T-cell (primary cell): Measurements from ENCODE around the gene PRKD1. TPM values are rescaled to one million over a fixed set of nuclear protein-coding genes. Genes with fewer than 3 reads are reported as not detected.

Source experiments
- ATAC-seq, 4 experiments: fragments of 200-7000 bp in 3 of 4; fragments of 150-1000 bp in 1 of 4; cut with Tn5 transposase; replicated peaks in 1 of 4; 1 replicate in 3 of 4; 2 replicates in 1 of 4; pipeline ENCODE4 v1.10.0; 2021; ENCODE audit warnings: moderate library complexity in 3 of 4, mild to moderate bottlenecking in 2 of 4, moderate number of reproducible peaks in 1 of 4
- CTCF ChIA-PET, 2 donors: fragments of 300-600 bp; sonication (Branson Sonifier 250); formaldehyde crosslinking; loops; one replicate each; lab custom pipeline; 2022; ENCODE audit warnings: antibody characterized with exemption in 2 of 2; lab: Charles Lee
- POLR2A ChIA-PET, 2 donors: fragments of 300-600 bp; sonication (Branson Sonifier 250); formaldehyde crosslinking; loops; one replicate each; lab custom pipeline; 2022; ENCODE audit warnings: antibody characterized with exemption in 2 of 2; lab: Charles Lee
- DNase-seq, 35 experiments: peaks; one replicate each; pipeline versions ENCODE4 v3.0.0 to v3.0.0-alpha.2; 2013 to 2023
- H3K27ac ChIP-seq: one replicate; pipeline ENCODE4 v1.5.1; 2013; ENCODE audit warnings: low read length
- H3K27me3 ChIP-seq, 2 experiments: replicated peaks in 1 of 2; 1 replicate in 1 of 2; 2 replicates in 1 of 2; pipeline versions ENCODE4 v1.6.1 to v1.7.0; 2013; ENCODE audit warnings: low read length in 1 of 2, mixed read lengths in 1 of 2; ENCODE audit not compliant: control insufficient read depth in 2 of 2, insufficient read depth in 2 of 2; ENCODE audit errors: extremely low read depth in 1 of 2
- H3K36me3 ChIP-seq, 2 donors: 1 replicate in 1 of 2; 2 replicates in 1 of 2; pipeline versions ENCODE4 v1.6.1 to v1.7.0; 2013; ENCODE audit warnings: low read length in 1 of 2; ENCODE audit not compliant: control insufficient read depth in 2 of 2, insufficient read depth in 1 of 2; ENCODE audit errors: extremely low read depth in 1 of 2
- H3K4me1 ChIP-seq, 2 experiments: 1 replicate in 1 of 2; 2 replicates in 1 of 2; pipeline versions ENCODE4 v1.6.1 to v1.7.0; 2013; ENCODE audit warnings: low read length in 2 of 2, mixed read lengths in 1 of 2; ENCODE audit not compliant: insufficient read depth in 2 of 2, control insufficient read depth in 1 of 2; ENCODE audit errors: extremely low read depth in 1 of 2
- H3K4me3 ChIP-seq, 2 donors: 1 replicate in 1 of 2; 2 replicates in 1 of 2; pipeline versions ENCODE4 v1.5.1 to v1.7.0; 2013; ENCODE audit warnings: mild to moderate bottlenecking in 2 of 2, low read length in 1 of 2, moderate library complexity in 1 of 2; ENCODE audit not compliant: control insufficient read depth in 1 of 2; ENCODE audit errors: extremely low read depth in 1 of 2
- H3K9me3 ChIP-seq: 2 replicates; pipeline ENCODE4 v1.7.0; 2013
- H3K27ac Mint-ChIP-seq, 2 donors: one replicate each; pipeline ENCODE4 v1.8.0; 2020 to 2021; ENCODE audit warnings: mild to moderate bottlenecking in 2 of 2, mixed read lengths in 2 of 2
- H3K27me3 Mint-ChIP-seq, 2 donors: one replicate each; pipeline ENCODE4 v1.8.0; 2021 to 2022; ENCODE audit warnings: mixed read lengths in 2 of 2
- H3K36me3 Mint-ChIP-seq: one replicate; pipeline ENCODE4 v1.8.0; 2021; ENCODE audit warnings: mixed read lengths
- H3K4me1 Mint-ChIP-seq, 3 donors: one replicate each; pipeline ENCODE4 v1.8.0; 2020 to 2022; ENCODE audit warnings: mixed read lengths in 3 of 3, mild to moderate bottlenecking in 1 of 3
- H3K4me3 Mint-ChIP-seq, 3 donors: one replicate each; pipeline ENCODE4 v1.8.0; 2020 to 2022; ENCODE audit warnings: mild to moderate bottlenecking in 3 of 3, mixed read lengths in 3 of 3, moderate library complexity in 3 of 3
- H3K9me3 Mint-ChIP-seq, 3 donors: one replicate each; pipeline ENCODE4 v1.8.0; 2020 to 2022; ENCODE audit warnings: mixed read lengths in 3 of 3
- WGBS: methylation state at CpG from one replicate; pipeline ENCODE4 v1.1.5; 2013; ENCODE audit warnings: missing lambda C conversion rate; ENCODE audit not compliant: insufficient coverage; 5-methylcytosine and 5-hydroxymethylcytosine counted together
- total RNA-seq, 35 experiments: library from RNA in 6 of 35; stranded (reverse) in 6 of 35; fragments of 120-200 nt in 1 of 35; gene quantifications; one replicate each; pipeline versions ENCODE4 v1.2.1 to v1.2.4 and lab custom pipeline; 2013 to 2026

Gene PRKD1
- total RNA-seq, 5 donors from 2014 or later (not counting 1 experiment from before 2014, with no cell fraction given), result 0.28 to 0.43 TPM; not detected in 3

DNA sequence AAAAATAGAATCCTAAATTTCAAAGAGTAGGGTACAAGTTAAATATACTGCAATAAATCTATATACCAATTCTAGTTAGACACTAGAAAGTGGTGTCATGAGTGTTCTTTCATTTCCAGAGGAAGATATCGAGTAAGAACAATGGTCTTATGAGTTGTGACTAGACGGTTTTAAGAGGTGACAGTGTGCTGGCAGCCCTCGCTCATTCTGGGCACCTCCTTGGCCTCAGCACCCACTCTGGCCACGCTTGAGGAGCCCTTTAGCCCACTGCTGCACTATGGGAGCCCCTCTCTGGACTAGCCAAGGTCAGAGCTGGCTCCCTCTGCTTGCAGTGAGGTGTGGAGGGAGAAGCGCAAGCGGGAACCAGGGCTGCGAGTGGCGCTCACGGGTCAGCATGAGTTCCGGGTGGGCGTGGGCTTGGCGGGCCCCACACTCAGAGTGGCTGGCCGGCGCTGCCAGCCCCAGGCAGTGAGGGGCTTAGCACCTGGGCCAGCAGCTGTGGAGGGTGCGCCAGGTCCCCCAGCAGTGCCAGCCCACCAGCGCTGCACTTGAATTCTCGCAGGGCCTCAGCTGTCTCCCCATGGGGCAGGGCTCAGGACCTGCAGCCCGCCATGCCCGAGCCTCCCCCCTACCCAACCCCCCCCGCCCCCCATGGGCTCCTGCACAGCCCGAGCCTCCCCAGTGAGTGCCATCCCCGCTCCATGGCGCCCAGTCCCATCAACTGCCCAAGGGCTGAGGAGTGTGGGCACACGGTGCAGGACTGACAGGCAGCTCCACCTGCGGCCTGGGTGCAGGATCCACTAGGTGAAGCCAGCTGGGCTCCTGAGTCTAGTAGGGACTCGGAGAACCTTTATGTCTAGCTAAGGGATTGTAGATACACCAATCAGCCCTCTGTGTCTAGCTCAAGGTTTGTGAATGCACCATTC, 18.7 kb downstream of the PRKD1 start:
- no peak for DNase-seq
- H3K9me3 ChIP-seq, result no peaks in the 10 kb centered on the region
- H3K36me3 ChIP-seq, result no peaks in the 10 kb centered on the region
- CTCF ChIA-PET, result no interaction called here
- Mint-ChIP-seq H3K27me3 (no peaks in the 10 kb centered on the region), H3K27ac (no peak overlapping the region), H3K4me3 (no peak overlapping the region), H3K36me3 (no peaks in the 10 kb centered on the region), H3K4me1 (no peaks in the 10 kb centered on the region), H3K9me3 (peaks cover 0 to 10% (median 2%) of the 10 kb centered on the region in 3 donors)
- H3K27ac ChIP-seq, result no peak overlapping the region
- POLR2A ChIA-PET, result interaction anchor here in 1 of 2 donors (0.6 kb wide), 1 partner anchor 875 kb away, joined by 8 read pairs; no protein-coding TSS in a partner anchor
- H3K27me3 ChIP-seq, result no peaks in the 10 kb centered on the region
- no peak for ATAC-seq
- 90% methylated on average over 18 of the region's 26 CpGs for WGBS
- no peak overlapping the region for H3K4me3 ChIP-seq
- no peaks in the 10 kb centered on the region for H3K4me1 ChIP-seq

GRCh38 chr14:29906256-29906870, 21.3 kb downstream of the PRKD1 start:
- DNase-seq (no peak), ATAC-seq (no peak)
- 84% methylated on average over 2 of the region's 3 CpGs for WGBS
- no peaks in the 10 kb centered on the region for H3K4me1 Mint-ChIP-seq
- H3K4me3 Mint-ChIP-seq, result no peak overlapping the region
- H3K27ac Mint-ChIP-seq, result no peak overlapping the region
- Histone ChIP-seq H3K4me3 (no peak overlapping the region), H3K4me1 (no peaks in the 10 kb centered on the region), H3K9me3 (no peaks in the 10 kb centered on the region), H3K36me3 (no peaks in the 10 kb centered on the region), H3K27me3 (no peaks in the 10 kb centered on the region), H3K27ac (no peak overlapping the region)
- CTCF ChIA-PET, result no interaction called here
- POLR2A ChIA-PET, result no interaction called here
- peaks cover 0 to 6% (median 0%) of the 10 kb centered on the region in 3 donors for H3K9me3 Mint-ChIP-seq
- H3K36me3 Mint-ChIP-seq, result no peaks in the 10 kb centered on the region
- H3K27me3 Mint-ChIP-seq, result no peaks in the 10 kb centered on the region

GRCh38 chr14:29905543-29905942, 22.1 kb downstream of the PRKD1 start:
- POLR2A ChIA-PET, result no interaction called here
- H3K4me1 ChIP-seq, result no peaks in the 10 kb centered on the region
- no peaks in the 10 kb centered on the region for H3K9me3 ChIP-seq
- DNase-seq (no peak), ATAC-seq (no peak)
- 60% methylated on average over 1 of the region's 7 CpGs for WGBS
- no peaks in the 10 kb centered on the region for H3K4me1 Mint-ChIP-seq
- H3K36me3 Mint-ChIP-seq, result no peaks in the 10 kb centered on the region
- H3K4me3 ChIP-seq, result no peak overlapping the region
- H3K27me3 Mint-ChIP-seq, result no peaks in the 10 kb centered on the region
- H3K27ac Mint-ChIP-seq, result no peak overlapping the region
- H3K9me3 Mint-ChIP-seq, result peaks cover 0 to 13% (median 0%) of the 10 kb centered on the region in 3 donors
- H3K27ac ChIP-seq, result no peak overlapping the region
- no peak overlapping the region for H3K4me3 Mint-ChIP-seq
- CTCF ChIA-PET, result no interaction called here
- no peaks in the 10 kb centered on the region for H3K27me3 ChIP-seq
- no peaks in the 10 kb centered on the region for H3K36me3 ChIP-seq

DNA sequence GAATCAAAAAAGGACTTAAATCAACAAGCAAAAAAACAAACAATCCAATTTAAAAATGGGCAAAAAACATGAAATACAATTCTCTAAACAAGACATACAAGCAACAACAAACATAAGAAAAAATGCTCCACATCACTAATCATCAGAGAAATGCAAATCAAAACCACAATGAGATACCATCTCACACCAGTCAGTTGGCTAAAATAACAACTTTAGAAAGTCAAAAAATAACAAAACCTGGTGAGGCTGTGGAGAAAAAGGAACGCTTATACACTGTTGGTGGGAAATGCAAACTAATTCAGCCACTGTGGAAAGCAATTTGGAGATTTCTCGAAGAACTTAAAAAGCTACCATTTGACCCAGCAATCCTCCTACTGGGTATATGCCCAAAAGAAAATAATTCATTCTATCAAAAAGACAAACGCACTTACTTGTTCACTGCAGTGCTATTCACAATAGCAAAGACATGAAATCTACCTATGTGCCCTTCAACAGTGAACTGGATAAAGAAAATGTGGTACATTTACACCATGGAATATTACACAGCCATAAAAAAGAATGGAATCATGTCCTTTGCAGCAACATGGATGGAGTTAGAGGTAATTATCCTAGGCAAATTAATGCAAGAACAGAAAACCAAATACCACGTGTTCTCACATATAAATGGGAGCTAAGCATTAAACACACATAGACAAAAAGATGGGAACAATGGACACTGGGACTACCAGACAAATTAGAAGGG, 26.9 kb downstream of the PRKD1 start:
- POLR2A ChIA-PET, result no interaction called here
- H3K4me3 ChIP-seq, result no peak overlapping the region

DNA sequence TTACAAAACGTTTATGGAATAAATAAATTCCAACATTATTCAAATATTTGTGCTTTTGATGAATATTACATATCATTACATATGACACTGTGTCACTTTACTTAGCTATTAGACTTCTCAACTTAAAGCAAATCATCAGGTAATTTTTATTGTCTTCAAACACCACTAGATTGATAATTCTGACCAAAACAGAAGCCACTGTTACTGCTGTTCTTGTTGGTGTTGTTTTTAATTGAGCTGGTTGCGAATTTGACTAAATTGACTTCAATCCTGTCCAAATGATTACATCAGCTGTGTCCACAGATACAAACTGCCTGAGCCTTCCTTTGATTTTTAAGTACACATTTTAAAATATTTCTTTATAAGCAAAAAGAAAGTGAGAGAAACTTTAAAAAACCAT, 29.2 kb downstream of the PRKD1 start:
- Mint-ChIP-seq H3K4me3 (no peak overlapping the region), H3K36me3 (no peaks in the 10 kb centered on the region), H3K27me3 (no peaks in the 10 kb centered on the region), H3K4me1 (no peaks in the 10 kb centered on the region), H3K9me3 (peaks cover 6 to 11% (median 9%) of the 10 kb centered on the region in 3 donors), H3K27ac (no peak overlapping the region)
- H3K4me3 ChIP-seq, result no peak overlapping the region
- no peaks in the 10 kb centered on the region for H3K9me3 ChIP-seq
- ChIA-PET CTCF (no interaction called here), POLR2A (no interaction called here)
- no peaks in the 10 kb centered on the region for H3K4me1 ChIP-seq
- no CpG with 5 or more reads among the region's 2 CpGs for WGBS
- H3K36me3 ChIP-seq, result no peaks in the 10 kb centered on the region
- no peaks in the 10 kb centered on the region for H3K27me3 ChIP-seq
- DNase-seq (no peak), ATAC-seq (no peak)
- H3K27ac ChIP-seq, result no peak overlapping the region

More for the DNA sequence above, 26.9 kb downstream of the PRKD1 start:
- no peak for ATAC-seq
- Mint-ChIP-seq H3K27ac (no peak overlapping the region), H3K9me3 (peaks cover 0 to 9% (median 1%) of the 10 kb centered on the region in 3 donors), H3K36me3 (no peaks in the 10 kb centered on the region), H3K4me3 (no peak overlapping the region), H3K4me1 (no peaks in the 10 kb centered on the region), H3K27me3 (no peaks in the 10 kb centered on the region)
- no peaks in the 10 kb centered on the region for H3K27me3 ChIP-seq
- WGBS, result no CpG with 5 or more reads among the region's 4 CpGs
- H3K27ac ChIP-seq, result no peak overlapping the region
- CTCF ChIA-PET, result no interaction called here
- no peaks in the 10 kb centered on the region for H3K36me3 ChIP-seq
- no peaks in the 10 kb centered on the region for H3K4me1 ChIP-seq
- no peaks in the 10 kb centered on the region for H3K9me3 ChIP-seq
- no peak for DNase-seq

DNA sequence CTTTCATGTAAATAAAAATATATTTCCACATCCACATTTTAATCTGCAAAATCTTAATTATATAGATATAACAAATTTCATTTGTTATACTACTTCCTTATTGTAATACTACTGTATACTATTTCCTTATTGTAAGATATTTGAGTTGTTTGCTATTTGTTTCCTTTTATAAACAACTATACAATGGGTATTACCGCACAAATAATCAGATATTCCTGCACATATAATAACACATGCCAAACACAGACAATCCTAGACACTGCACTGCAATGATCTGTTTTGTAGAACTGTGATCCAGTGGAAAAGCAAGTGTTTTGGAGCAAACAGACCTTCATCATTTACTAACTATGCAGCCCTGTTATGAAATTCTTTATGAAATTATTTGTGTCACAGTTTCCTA, 30.5 kb downstream of the PRKD1 start:
- H3K27ac Mint-ChIP-seq, result no peak overlapping the region
- Histone ChIP-seq H3K27me3 (no peaks in the 10 kb centered on the region), H3K4me1 (no peaks in the 10 kb centered on the region), H3K27ac (no peak overlapping the region), H3K4me3 (no peak overlapping the region), H3K36me3 (no peaks in the 10 kb centered on the region), H3K9me3 (no peaks in the 10 kb centered on the region)
- no peaks in the 10 kb centered on the region for H3K36me3 Mint-ChIP-seq
- H3K4me3 Mint-ChIP-seq, result no peak overlapping the region
- no peaks in the 10 kb centered on the region for H3K4me1 Mint-ChIP-seq
- ChIA-PET POLR2A (no interaction called here), CTCF (no interaction called here)
- whole genome bisulfite sequencing, result no CpG with 5 or more reads among the region's 1 CpG
- no peak for DNase-seq
- H3K9me3 Mint-ChIP-seq, result peaks cover 6 to 11% (median 9%) of the 10 kb centered on the region in 3 donors
- ATAC-seq, result no peak
- H3K27me3 Mint-ChIP-seq, result no peaks in the 10 kb centered on the region
